GM19240 (cell line): Measurements from ENCODE around the gene HTR7.
"Not testable (repeated sequence)": the region's sequence is repeated elsewhere in the genome, so short reads cannot be mapped to it uniquely, and the experiment has no call there.

Experiments
- DNase-seq: peaks from one replicate; pipeline ENCODE4 v3.0.0; 2011; ENCODE audit warnings: low spot score; ENCODE audit not compliant: insufficient read length

The HTR7 gene

DNA sequence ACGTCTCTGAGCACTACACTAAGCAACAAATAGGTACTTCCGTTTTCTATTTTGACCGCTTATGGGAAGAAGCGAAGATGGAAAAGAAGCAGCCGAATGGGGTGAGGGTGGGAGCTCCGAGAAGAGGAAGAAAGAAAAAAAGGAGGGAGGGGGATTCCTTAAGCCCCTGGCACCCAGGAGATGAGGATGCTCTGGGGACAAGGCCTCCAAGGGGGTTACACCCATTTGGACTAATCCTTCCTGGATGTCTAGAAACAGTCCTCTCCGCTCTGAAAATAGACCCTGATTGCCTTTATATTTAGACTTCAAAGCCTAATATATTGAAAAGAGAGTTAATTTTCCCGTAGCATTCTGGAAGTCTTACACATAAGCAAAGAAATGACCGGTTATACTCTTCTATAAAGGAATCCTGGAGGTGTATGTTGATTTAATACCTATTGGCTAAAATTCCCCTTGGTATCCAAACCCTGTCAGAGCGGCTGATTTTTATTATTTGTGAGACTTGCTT lies 676 bp upstream of the HTR7 start:
- DNase-seq, result no peak

GRCh38 chr10:90856964-90857634 lies 740 bp downstream of the HTR7 start:
- no peak for DNase-seq

DNA sequence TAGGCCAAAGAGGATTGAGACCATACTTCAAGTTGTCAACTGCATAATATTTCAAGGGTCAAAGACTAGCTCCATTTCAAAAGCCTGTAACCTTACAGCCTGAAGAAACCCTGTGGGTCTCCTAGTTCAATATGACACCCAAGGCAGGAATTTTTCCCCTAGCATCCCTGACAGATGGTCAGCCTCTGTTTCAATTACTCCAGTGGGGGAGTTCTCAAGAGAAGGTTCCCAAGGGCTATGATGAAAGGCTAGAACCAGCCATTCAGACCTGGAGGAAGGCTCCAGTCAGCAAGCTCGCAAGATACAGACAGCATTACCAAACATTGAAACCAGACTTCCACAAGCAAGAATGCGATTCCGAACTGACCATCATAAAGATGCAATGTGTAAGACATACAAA lies 1.6 kb downstream of the HTR7 start:
- DNase-seq, result no peak

DNA sequence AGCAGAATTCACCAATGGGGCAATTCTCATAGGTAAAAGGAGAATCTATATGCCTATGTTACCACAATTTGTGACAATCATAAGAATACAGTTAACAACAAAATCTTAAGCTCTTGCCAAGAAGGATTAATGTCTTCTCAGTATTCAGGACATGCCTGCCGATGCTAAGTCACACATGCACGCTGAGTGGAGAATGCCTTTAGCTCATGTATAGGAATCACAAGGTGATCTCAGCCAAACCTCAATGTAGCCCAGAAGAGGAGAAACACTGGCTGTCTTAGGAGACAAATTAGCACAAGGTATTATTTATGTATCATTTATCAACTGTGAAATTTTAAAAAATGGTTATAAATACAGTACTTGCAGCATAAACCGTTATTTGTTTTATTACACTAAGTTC lies 2.7 kb downstream of the HTR7 start:
- no peak for DNase-seq

GRCh38 chr10:90849956-90850749 lies 7.7 kb downstream of the HTR7 start:
- DNase-seq, result no peak

GRCh38 chr10:90847436-90847835 lies 10.4 kb downstream of the HTR7 start:
- no peak for DNase-seq

DNA sequence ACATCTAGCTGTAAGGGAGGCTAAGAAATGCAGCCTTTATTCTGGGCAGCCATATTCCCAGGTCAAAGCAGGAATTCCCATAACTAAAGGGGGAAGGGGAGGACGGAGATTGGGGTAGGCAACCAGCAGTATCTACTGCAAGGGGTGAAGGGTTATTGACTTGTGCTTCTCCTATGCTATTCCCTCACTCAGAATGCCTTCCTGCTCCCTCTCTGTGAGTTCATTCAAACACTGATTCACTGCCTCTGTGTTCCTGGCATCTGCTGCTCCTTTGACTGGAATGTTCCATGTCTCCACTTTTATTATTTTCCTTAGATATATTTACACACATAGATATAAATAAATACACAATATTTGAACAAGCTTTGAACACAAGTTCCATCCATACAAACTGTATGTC lies 11.1 kb downstream of the HTR7 start:
- DNase-seq, result no peak

- DNase-seq, result no peak
These were observed 12.1 kb downstream of the HTR7 start for GRCh38 chr10:90845726-90846125.

GRCh38 chr10:90842725-90843124 lies 15.1 kb downstream of the HTR7 start:
- DNase-seq, result no peak

- DNase-seq, result no peak
These were observed 20.4 kb downstream of the HTR7 start for GRCh38 chr10:90837486-90837885.

- no peak for DNase-seq
These were observed 23.5 kb downstream of the HTR7 start for GRCh38 chr10:90834326-90834725.

DNA sequence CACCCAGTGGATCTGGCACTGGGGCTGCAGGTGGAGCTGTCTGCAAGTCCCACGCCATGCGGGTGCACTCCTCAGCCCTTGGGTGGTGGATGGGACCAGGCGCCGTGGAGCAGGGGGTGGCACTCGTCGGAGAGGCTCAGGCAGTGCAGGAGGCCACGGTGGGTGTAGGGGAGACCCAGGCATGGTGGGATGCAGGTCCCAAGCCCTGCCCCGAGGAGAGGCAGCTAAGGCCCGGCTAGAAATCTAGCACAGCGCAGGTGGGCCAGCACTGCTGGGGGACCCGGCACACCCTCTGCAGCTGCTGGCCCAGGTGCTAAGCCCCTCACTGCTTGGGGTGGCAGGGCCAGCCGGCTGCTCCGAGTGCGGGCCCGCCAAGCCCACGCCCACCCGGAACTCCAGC lies 25.7 kb downstream of the HTR7 start:
- DNase-seq, result no peak

GRCh38 chr10:90822508-90822907 lies 35.3 kb downstream of the HTR7 start:
- no peak for DNase-seq

GRCh38 chr10:90821864-90822263 lies 36.0 kb downstream of the HTR7 start:
- DNase-seq, result not testable (repeated sequence)

DNA sequence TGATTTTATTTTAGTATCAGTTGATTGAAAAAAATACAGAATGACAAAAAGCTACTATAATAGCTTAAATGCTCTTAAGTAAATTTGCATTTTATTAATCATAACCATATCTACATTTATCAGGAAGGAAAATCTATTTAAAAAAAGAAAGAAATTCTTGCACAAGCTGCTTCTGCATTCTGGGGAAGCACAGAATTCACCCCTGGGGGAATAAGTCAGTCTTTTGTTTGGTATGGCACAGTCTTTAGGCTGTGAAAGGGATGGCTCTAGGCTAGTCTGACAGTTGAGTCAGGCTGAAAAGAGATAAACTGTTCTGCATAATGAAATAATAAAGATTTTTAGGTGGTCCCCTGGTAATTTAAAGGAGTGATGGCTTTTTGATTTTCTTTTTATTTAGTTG lies 37.9 kb downstream of the HTR7 start:
- no peak for DNase-seq

- DNase-seq, result no peak
These were observed 39.1 kb downstream of the HTR7 start for GRCh38 chr10:90818736-90819135.

DNA sequence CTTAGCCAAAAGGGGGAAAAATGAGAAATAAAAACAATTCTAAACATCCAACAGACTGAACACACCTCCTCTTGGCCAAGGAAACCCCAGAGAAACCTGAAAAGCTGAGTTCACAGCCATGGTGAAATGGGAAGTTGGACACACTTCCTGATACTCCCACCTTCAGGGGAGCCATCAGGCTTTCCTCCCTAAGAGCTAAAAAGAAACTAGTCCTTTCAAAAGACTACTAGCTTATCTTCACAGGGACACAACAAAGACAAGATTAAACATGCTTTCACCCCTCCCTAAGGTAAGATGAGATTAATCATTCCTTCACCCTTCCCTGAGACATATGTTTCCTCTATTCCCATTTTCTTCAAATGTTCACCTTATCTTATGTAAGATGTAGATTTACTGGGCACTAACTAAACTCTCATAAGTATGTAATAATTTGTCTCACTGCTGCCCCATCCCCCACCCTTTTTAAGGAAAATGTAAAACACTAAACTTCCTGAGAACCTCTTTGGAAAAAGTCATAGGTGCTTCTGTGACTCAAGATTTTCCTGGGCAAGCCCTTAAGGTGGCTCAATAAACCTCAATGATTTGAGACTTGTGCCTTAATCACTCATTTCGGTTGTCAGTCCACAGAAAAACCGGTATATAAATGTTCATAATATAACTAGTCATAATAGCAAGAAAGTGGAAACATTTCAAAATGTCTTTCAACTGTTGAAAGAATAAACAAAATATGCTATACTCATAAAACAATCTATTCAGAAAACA lies 40.5 kb downstream of the HTR7 start:
- DNase-seq, result no peak

GRCh38 chr10:90816466-90816865 lies 41.4 kb downstream of the HTR7 start:
- DNase-seq, result no peak

DNA sequence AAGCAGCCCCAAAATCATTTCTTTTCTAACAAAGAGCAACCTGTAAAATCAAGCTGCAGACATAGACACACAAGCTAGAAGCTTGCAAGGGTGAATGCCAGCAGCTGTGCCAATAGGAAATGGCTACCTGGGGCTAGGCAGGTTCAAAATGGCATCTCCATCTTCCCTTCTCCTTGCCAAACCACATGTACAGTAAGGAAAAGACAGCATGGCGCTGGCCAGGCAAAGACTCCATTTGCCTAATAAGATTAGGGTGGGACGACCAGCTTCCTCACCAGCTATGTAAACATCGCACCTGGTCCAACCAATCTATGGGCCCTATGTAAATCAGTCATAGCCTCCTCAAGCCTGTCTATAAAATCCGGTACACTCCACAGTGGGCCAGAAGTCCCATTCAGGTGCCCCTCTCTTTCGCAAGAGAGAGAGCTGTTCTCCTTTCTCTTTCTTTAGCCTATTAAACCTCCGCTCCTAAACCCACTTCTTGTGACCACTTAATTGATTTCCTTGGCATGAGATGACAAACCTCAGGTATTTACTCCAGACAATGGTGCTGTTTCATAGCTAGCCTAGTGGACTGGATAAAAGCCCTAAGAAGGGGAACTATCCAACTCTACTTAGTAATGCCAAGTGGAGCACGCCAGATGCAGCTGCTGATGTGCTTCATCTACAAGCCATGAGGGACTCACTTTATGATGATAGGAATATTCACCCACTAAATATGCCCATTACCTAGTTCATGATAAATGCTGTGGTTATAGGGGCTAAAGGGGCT lies 44.1 kb downstream of the HTR7 start:
- DNase-seq, result no peak

GRCh38 chr10:90807106-90807505 lies 50.7 kb downstream of the HTR7 start:
- not testable (repeated sequence) for DNase-seq

DNA sequence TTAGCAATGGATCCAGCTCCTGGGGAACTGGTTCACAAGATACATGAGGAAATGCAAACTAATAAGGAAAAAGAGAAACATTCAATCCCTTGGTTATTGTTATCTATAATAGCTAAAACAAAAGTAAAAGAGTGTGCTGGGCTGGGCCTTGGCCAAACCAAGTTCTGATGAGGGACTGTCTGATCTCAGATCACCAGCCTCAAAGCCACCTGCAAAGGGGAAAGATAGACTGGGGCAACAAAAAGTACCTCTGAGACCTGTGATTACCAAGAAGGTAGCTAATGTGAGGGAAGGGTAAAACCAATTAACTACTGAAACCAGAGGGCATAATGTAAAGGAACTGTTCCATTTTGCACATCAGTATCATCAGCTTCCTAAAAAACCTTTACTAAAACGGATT lies 51.2 kb downstream of the HTR7 start:
- DNase-seq, result no peak
